HG02763 (cell line): ENCODE results near the gene BBS7.

Experiments
- ATAC-seq: cut with Tn5 transposase; IDR thresholded peaks from one replicate; pipeline ENCODE4 v1.9.1; 2021; ENCODE audit warnings: mild to moderate bottlenecking, moderate library complexity; ENCODE audit not compliant: unreplicated experiment

BBS7 gene, protein sequence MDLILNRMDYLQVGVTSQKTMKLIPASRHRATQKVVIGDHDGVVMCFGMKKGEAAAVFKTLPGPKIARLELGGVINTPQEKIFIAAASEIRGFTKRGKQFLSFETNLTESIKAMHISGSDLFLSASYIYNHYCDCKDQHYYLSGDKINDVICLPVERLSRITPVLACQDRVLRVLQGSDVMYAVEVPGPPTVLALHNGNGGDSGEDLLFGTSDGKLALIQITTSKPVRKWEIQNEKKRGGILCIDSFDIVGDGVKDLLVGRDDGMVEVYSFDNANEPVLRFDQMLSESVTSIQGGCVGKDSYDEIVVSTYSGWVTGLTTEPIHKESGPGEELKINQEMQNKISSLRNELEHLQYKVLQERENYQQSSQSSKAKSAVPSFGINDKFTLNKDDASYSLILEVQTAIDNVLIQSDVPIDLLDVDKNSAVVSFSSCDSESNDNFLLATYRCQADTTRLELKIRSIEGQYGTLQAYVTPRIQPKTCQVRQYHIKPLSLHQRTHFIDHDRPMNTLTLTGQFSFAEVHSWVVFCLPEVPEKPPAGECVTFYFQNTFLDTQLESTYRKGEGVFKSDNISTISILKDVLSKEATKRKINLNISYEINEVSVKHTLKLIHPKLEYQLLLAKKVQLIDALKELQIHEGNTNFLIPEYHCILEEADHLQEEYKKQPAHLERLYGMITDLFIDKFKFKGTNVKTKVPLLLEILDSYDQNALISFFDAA

DNA sequence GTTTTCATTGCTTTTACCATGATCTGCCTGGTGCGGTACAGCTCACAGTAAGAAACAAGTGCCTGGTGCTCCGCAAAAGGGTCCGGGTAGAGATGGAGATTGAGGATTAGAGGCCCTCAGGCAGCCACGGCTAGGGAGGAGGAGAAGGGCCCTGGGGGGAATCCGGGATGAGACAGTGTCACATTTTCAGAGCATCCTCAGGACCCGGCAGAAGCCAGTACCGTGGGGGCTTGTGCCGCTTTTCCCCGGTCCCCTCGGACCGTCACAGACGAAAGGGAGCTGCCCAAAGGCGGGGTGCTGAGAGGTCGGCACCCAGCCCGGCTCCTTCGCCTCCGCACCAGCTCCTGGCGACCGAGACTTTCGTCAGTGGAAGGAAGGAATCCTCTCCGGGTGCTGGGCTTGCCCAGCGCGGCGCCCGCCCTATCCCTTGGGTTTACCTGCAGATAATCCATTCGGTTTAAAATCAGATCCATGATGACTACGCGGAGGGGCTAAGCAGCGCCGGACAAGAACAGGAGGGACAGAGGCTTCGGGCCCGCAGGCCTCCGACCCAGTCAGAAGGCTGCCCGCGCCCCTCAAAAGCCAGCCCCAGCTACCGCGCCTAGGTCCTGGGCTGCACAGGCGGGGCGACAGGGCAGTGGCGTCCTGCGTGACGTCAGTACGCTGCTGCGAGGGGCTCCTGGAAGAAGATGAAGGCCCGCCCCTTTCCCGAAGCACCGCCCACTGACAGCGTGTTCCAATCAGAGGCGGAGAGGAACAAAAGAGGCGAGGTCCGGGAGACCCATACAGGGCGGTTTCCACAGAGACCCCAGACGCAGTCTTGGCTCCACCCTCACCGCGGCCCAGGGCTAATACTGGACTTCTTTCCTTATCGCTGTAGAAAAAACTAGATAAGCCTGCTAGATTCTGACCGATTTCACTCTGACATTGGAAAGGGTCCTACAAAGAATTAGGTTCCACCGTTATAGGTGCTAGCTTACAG lies at the start of gene BBS7:
Gene BBS7 (minus strand): TSS at position 634 of the 982 bp plus-strand sequence. CDS start 161 bp downstream, at position 473.
- ATAC-seq, result peak; percentile 100

GRCh38 chr4:121913667-121914066 lies 43.4 kb upstream of the BBS7 start:
- ATAC-seq, result no peak

- no peak for ATAC-seq
These were observed 38.1 kb upstream of the BBS7 start for GRCh38 chr4:121908346-121908745.

- ATAC-seq, result peak; percentile 82
These were observed 30.1 kb upstream of the BBS7 start for GRCh38 chr4:121900132-121900983.

GRCh38 chr4:121898150-121898549 lies 27.9 kb upstream of the BBS7 start:
- ATAC-seq, result no peak

DNA sequence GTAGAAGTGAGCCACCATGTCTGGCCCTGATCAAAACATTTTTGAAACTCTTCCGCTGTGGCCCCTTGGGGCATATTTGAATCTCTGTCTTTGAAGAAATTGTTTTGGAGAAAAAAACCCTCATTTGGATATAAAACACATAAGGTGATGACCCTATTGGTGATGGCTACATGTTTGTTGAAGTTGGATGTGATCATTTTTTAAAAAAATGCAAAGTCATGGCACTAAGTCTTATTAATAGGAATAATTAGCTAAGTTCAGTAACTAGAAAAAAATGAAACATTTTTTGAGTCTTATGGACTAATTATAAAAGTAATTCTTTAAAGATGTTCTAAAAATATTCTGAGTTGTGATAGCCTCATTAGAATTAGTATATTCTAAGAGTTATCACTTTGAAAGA lies 17.9 kb upstream of the BBS7 start:
- ATAC-seq, result no peak

GRCh38 chr4:121885115-121885514 lies 14.8 kb upstream of the BBS7 start:
- no peak for ATAC-seq

GRCh38 chr4:121881158-121881557 lies 10.9 kb upstream of the BBS7 start:
- ATAC-seq, result no peak

GRCh38 chr4:121879135-121879534 lies 8.9 kb upstream of the BBS7 start:
- no peak for ATAC-seq

- ATAC-seq, result no peak
These were observed 6.9 kb upstream of the BBS7 start for GRCh38 chr4:121877041-121877773.

- ATAC-seq, result no peak
These were observed 5.8 kb upstream of the BBS7 start for GRCh38 chr4:121876070-121876469.

DNA sequence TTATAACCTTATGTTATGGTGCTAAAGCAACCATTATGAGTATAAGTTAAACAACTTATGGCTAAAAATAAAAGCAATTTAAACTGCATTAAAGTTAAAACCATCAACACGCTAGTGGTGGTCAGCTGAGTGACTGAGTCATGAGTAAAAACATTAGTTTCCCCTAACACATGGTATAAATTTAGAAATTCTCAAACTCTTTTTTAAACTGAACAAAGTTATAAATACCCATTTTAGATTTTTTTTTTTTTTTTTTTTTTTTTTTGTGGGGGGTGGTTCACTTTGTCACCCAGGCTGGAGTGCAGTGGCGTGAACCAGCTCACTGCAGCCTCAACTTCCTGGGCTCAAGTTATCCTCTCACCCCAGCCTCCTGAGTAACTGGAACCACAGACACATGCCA lies 5.4 kb upstream of the BBS7 start:
- no peak for ATAC-seq

- no peak for ATAC-seq
These were observed 3.3 kb upstream of the BBS7 start for GRCh38 chr4:121873604-121874003.

DNA sequence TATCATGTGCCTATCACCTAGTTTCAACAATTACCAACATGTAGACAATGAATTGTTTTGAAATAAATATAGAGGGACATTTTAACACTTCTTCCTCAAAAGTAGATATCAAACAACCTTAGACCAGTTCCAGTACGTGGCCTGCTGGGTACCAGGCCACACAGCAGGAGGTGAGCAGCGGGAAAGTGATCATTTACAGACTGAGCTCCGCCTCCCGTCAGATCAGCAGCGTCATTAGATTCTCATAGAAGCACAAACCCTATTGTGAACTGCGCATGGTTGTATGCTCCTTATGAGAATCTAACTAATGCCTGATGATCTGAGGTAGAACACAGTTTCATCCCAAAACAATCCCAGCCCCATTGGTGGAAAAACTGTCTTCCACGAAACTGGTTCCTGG lies 6.5 kb downstream of the BBS7 start:
- no peak for ATAC-seq

DNA sequence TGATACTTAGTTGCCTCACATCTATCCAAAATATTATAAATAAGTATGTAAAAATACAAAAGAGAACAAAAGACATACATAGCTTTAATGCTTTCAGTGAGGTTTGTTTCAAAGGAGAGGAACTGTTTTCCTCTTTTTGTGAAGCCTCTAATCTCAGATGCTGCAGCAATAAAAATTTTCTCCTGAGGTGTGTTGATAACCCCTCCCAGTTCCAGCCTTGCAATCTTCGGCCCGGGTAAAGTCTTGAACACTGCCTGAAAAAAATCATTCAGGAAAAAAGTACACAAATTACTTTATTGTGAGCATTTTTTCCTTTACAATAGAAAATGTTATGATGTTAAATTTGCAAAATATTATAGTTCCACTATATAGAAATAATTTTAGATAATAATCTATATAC lies 8.8 kb downstream of the BBS7 start:
- ATAC-seq, result no peak

GRCh38 chr4:121860121-121860520 lies 10.2 kb downstream of the BBS7 start:
- ATAC-seq, result no peak

DNA sequence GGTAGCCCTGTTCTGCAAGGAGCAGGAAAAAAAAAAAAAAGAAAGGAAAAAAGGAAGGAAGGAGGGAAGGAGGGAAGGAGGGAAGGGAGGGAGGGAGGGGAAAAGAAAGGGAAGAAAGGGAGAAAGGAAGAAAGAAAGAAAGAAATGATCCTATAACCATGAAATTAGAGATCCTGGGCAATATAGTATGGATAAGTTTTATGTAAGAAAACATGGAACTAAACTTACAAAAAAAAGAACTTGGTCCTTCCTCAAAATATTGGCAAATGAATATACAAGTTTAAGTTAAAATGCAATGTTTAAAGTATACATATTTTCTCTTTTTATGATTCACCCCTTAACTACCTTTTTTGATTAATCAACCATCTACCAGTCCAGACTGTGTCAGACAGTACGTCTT lies 18.9 kb downstream of the BBS7 start:
- no peak for ATAC-seq

GRCh38 chr4:121846662-121847061 lies 23.6 kb downstream of the BBS7 start:
- no peak for ATAC-seq

DNA sequence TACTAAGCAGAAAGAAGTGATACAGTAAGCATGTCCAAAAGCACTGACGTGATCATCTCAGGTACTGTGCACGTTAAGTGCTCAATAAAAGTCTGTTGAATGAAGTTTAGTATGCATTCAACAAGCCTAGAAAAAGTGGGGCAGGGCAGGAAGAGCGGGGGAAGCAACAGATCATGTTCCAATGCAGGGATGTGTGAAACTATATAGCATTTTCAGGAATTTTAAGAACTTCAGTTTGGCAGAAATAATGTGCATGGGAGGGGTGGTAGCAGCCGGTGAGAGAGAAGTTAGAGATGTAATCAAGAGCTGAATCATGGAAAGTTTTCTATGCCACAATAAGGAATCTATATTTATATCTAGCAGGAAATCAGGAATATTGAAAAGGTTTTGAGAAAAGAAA lies 27.4 kb downstream of the BBS7 start:
- ATAC-seq, result no peak

DNA sequence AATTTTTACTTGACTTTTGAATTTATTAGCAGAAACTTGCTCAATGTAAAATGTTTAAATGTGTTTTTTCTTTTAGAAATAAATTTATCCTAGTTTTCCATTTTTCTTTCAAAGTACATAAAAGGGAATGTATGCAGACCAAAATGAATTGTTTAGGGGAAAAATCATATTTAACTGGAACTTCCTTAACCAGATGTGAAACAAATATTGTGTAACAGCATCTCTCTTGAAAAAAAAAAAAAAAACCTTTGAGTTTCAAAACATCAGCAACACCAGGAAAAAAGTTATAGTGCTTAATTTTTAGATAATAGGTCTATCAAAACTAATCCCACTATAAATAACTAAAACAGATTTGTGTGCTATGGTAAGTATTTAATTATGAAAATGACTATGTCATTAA lies 32.1 kb downstream of the BBS7 start:
- ATAC-seq, result no peak
